Measurements from ENCODE around the gene SYT1.

DNA sequence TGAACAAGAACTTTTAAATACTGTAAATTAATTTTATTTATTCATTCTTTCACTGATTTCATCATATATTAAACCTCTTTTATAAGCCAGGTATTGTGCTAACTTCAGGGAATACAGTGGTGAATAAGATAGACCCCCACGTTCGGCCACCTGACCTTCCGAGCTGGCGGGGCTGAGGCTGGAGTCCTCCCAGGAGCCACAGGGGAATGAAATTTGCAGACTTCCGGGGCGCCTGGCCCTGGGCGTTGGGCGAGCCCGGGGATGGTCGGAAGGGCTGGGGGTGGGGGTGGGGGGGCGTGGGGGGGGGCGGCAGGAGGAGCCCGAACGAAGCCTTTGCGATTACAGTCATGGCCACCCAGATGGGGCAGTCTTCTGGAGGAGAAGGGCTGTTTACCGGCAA, 442.8 kb downstream of the SYT1 start:
- TF ChIP-seq, protein P1, sequence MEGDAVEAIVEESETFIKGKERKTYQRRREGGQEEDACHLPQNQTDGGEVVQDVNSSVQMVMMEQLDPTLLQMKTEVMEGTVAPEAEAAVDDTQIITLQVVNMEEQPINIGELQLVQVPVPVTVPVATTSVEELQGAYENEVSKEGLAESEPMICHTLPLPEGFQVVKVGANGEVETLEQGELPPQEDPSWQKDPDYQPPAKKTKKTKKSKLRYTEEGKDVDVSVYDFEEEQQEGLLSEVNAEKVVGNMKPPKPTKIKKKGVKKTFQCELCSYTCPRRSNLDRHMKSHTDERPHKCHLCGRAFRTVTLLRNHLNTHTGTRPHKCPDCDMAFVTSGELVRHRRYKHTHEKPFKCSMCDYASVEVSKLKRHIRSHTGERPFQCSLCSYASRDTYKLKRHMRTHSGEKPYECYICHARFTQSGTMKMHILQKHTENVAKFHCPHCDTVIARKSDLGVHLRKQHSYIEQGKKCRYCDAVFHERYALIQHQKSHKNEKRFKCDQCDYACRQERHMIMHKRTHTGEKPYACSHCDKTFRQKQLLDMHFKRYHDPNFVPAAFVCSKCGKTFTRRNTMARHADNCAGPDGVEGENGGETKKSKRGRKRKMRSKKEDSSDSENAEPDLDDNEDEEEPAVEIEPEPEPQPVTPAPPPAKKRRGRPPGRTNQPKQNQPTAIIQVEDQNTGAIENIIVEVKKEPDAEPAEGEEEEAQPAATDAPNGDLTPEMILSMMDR (IDR thresholded peaks at IDR 0.05 in 8 of 11, conservative IDR thresholded peaks at IDR 0.05 in 3 of 11), result no peak
- TF ChIP-seq POLR2A (IDR thresholded peaks at IDR 0.05) (no peak), POLR2AphosphoS5 (IDR thresholded peaks at IDR 0.05) (no peak)
